HepG2 (cell line): ENCODE data around the gene BBS5. TPM values are rescaled to one million over a fixed set of nuclear protein-coding genes. Genes with fewer than 3 reads are reported as not detected.

Source experiments
- ARNT2 ChIP-seq: sonication (generic); formaldehyde crosslinking; IDR thresholded peaks from 2 replicates; pipeline ENCODE4 v1.8.0; 2022; ENCODE audit warnings: mild to moderate bottlenecking, low read depth, missing genetic modification reagents, moderate library complexity
- ARNTL ChIP-seq: sonication (generic); formaldehyde crosslinking; IDR thresholded peaks from 2 replicates; pipeline ENCODE4 v1.4.0; 2020; ENCODE audit warnings: mild to moderate bottlenecking, missing genetic modification reagents
- DPF2 ChIP-seq: sonication (generic); formaldehyde crosslinking; IDR thresholded peaks from 2 replicates; pipeline ENCODE4 v1.4.0; 2020; ENCODE audit warnings: mild to moderate bottlenecking, low read depth, missing genetic modification reagents, borderline replicate concordance
- DR1 ChIP-seq: sonication (generic); formaldehyde crosslinking; IDR thresholded peaks from 2 replicates; pipeline ENCODE4 v1.8.0; 2021; ENCODE audit warnings: mild to moderate bottlenecking, missing genetic modification reagents, inconsistent platforms
- LCORL ChIP-seq, 2 experiments: fragments of 450-650 bp in 1 of 2; sonication (generic) in 1 of 2; formaldehyde crosslinking in 1 of 2; IDR thresholded peaks; 2 replicates each; pipeline versions ENCODE4 v1.5.0 to v1.6.1; 2017 to 2020; ENCODE audit warnings: antibody characterized with exemption in 1 of 2, missing genetic modification reagents in 1 of 2
- MEIS2 ChIP-seq: sonication (generic); formaldehyde crosslinking; IDR thresholded peaks from 2 replicates; pipeline ENCODE4 v1.9.0; 2021; ENCODE audit warnings: mild to moderate bottlenecking, missing genetic modification reagents
- NFATC3 ChIP-seq: sonication (generic); formaldehyde crosslinking; IDR thresholded peaks from 2 replicates; pipeline ENCODE4 v1.5.1; 2020; ENCODE audit warnings: mild to moderate bottlenecking, missing genetic modification reagents
- PAF1 ChIP-seq: IDR thresholded peaks from 2 replicates; pipeline ENCODE4 v1.6.1; 2016; ENCODE audit warnings: missing genetic modification reagents, missing compliant biosample characterization
- POLR2AphosphoS5 ChIP-seq: IDR thresholded peaks from 2 replicates; pipeline ENCODE4 v1.6.1; 2012; ENCODE audit warnings: low read depth, low read length
- PRDM4 ChIP-seq: sonication (generic); formaldehyde crosslinking; IDR thresholded peaks from 2 replicates; pipeline ENCODE4 v1.9.0; 2021; ENCODE audit warnings: missing genetic modification reagents, borderline replicate concordance
- SOX13 ChIP-seq, 3 experiments: fragments of 450-650 bp in 1 of 3; sonication (generic) in 1 of 3; formaldehyde crosslinking in 1 of 3; IDR thresholded peaks in 2 of 3; conservative IDR thresholded peaks in 1 of 3; 2 replicates each; pipeline versions ENCODE4 v1.5.0 to v1.6.1; 2016 to 2020; ENCODE audit warnings: antibody characterized with exemption in 1 of 3, mild to moderate bottlenecking in 1 of 3, missing compliant biosample characterization in 1 of 3, missing genetic modification reagents in 1 of 3, moderate library complexity in 1 of 3
- SRSF1 ChIP-seq: fragments of 200-400 bp; formaldehyde crosslinking; optimal IDR thresholded peaks from 2 replicates; pipeline ENCODE3; 2017; ENCODE audit warnings: mild to moderate bottlenecking, low read depth, low read length, moderate library complexity
- TFDP1 ChIP-seq: IDR thresholded peaks from 2 replicates; pipeline ENCODE4 v1.6.1; 2016; ENCODE audit warnings: missing compliant biosample characterization, missing genetic modification reagents, borderline replicate concordance
- THAP11 ChIP-seq: IDR thresholded peaks from 2 replicates; pipeline ENCODE4 v1.6.1; 2016; ENCODE audit warnings: missing biosample characterization, missing genetic modification reagents
- TMF1 ChIP-seq: sonication (generic); formaldehyde crosslinking; IDR thresholded peaks from 2 replicates; pipeline ENCODE4 v1.8.1; 2022; ENCODE audit warnings: low read depth, missing genetic modification reagents
- ZBTB37 ChIP-seq: sonication (generic); formaldehyde crosslinking; IDR thresholded peaks from 2 replicates; pipeline ENCODE4 v1.4.0; 2020; ENCODE audit warnings: mild to moderate bottlenecking, missing genetic modification reagents
- ZFAT ChIP-seq: sonication (generic); formaldehyde crosslinking; conservative IDR thresholded peaks from 2 replicates; pipeline ENCODE4 v1.8.1; 2023; ENCODE audit warnings: missing genetic modification reagents, inconsistent platforms
- ZFP62 ChIP-seq: sonication (generic); formaldehyde crosslinking; IDR thresholded peaks from 2 replicates; pipeline ENCODE4 v1.4.0; 2020; ENCODE audit warnings: missing genetic modification reagents
- ZNF547 ChIP-seq: sonication (generic); formaldehyde crosslinking; IDR thresholded peaks from 2 replicates; pipeline ENCODE4 v1.5.1; 2020; ENCODE audit warnings: mild to moderate bottlenecking, missing genetic modification reagents
- ZNF567 ChIP-seq: sonication (generic); formaldehyde crosslinking; IDR thresholded peaks from 2 replicates; pipeline ENCODE4 v1.8.1; 2023; ENCODE audit warnings: mild to moderate bottlenecking, missing genetic modification reagents, borderline replicate concordance
- ZNF607 ChIP-seq: sonication (generic); formaldehyde crosslinking; IDR thresholded peaks from 2 replicates; pipeline ENCODE4 v1.5.1; 2020; ENCODE audit warnings: missing genetic modification reagents, mild to moderate bottlenecking, borderline replicate concordance
- polyA plus RNA-seq, 8 experiments: library from polyadenylated mRNA; depleted of rRNA in 3 of 8; stranded (reverse) in 7 of 8; unstranded in 1 of 8; fragments of >200 nt; fragmentation: Illumina TruSeq in 4 of 8; extraction: Trizol in 4 of 8; gene quantifications; 2 replicates each; pipeline versions ENCODE4 v1.2.1 to v1.2.3, GENCODE V29; 2011 to 2016; ENCODE audit warnings: low read depth in 4 of 8, missing spikeins in 1 of 8, mixed read lengths in 1 of 8; ENCODE audit not compliant: insufficient read depth in 1 of 8
- total RNA-seq, 5 experiments: library from RNA; depleted of rRNA; stranded (reverse); fragments of >200 nt; fragmentation: Illumina TruSeq; extraction: Trizol; gene quantifications; 2 replicates each; pipeline ENCODE4 v1.2.3, GENCODE V29; 2016; ENCODE audit warnings: low read depth in 1 of 5

Gene BBS5
- total and polyA plus RNA-seq, 2 of the 13 experiments (the other 11 are each of a cell fraction or from before 2014, with no cell fraction given) = 1.8 to 4.5 TPM

- 0 out of 2 replicates have a peak, but pooled peaks have one; percentile 59 for TF ChIP-seq PRDM4 (CRISPR knock-in tag)
- peak; percentile 41; the same call in 1 of the 2 replicates for TF ChIP-seq POLR2AphosphoS5
- no peak for TF ChIP-seq DPF2
- TF ChIP-seq ZBTB37 (CRISPR knock-in tag) = 0 out of 2 replicates have a peak, but pooled peaks have one; percentile 28
- no peak for TF ChIP-seq ZFP62 (CRISPR knock-in tag)
- peak; percentile 98 for TF ChIP-seq ZNF567 (CRISPR knock-in tag)
- TF ChIP-seq PAF1 (CRISPR knock-in tag) = no peak
- TF ChIP-seq MEIS2 (CRISPR knock-in tag) = peak; percentile 53; the same call in 1 of the 2 replicates
- TF ChIP-seq THAP11 (CRISPR knock-in tag) = peak; percentile 82
- TF ChIP-seq ZNF547 (CRISPR knock-in tag) = no peak; the same call in 1 of the 2 replicates
- TF ChIP-seq ZFAT (CRISPR knock-in tag) = no peak
- TF ChIP-seq DR1 (CRISPR knock-in tag) = peak; percentile 78; the same call in 1 of the 2 replicates
- TF ChIP-seq ZNF607 (CRISPR knock-in tag) = peak; percentile 89
- no peak for TF ChIP-seq NFATC3 (CRISPR knock-in tag)
- TF ChIP-seq ARNTL (CRISPR knock-in tag) = peak; percentile 61; the same call in 1 of the 2 replicates
- TF ChIP-seq SRSF1 = peak; percentile 65
- no peak for TF ChIP-seq SOX13 (IDR thresholded peaks at IDR 0.05)
- peak in 1 of 2 experiments; percentile 30; a peak in 1 of 4 replicates for TF ChIP-seq SOX13 (CRISPR knock-in tag; conservative IDR thresholded peaks at IDR 0.05 in 1 of 2, IDR thresholded peaks at IDR 0.05 in 1 of 2)
- TF ChIP-seq LCORL (IDR thresholded peaks at IDR 0.05) = no peak
- peak; percentile 95 for TF ChIP-seq LCORL (CRISPR knock-in tag; IDR thresholded peaks at IDR 0.05)
- peak; percentile 95 for TF ChIP-seq TMF1 (CRISPR knock-in tag)
- TF ChIP-seq TFDP1 (CRISPR knock-in tag) = peak; percentile 82; the same call in 1 of the 2 replicates
- TF ChIP-seq ARNT2 (CRISPR knock-in tag) = peak; percentile 88
Observed at GRCh38 chr2:169479257-169480078, at the start of gene BBS5 (continued).
